SK-N-SH treated with all-trans-retinoic acid at 6 μM for 48 hours (cell line): Measurements from ENCODE around the gene OR2T35.

Source experiments
- ATAC-seq: fragments of 200-7000 bp; cut with Tn5 transposase; 3 replicates; pipeline ENCODE4 v1.9.1; 2020; ENCODE audit warnings: mild to moderate bottlenecking, moderate library complexity
- ARNTL ChIP-seq: fragments of 450-650 bp; formaldehyde crosslinking; IDR thresholded peaks from 2 replicates; pipeline ENCODE4 v1.5.0; 2020; ENCODE audit warnings: low read depth, mild to moderate bottlenecking, moderate library complexity, borderline replicate concordance
- BACH2 ChIP-seq: fragments of 250-450 bp; sonication (Bioruptor Pico); IDR thresholded peaks from 2 replicates; pipeline ENCODE4 v1.9.0; 2021; ENCODE audit warnings: mild to moderate bottlenecking, borderline replicate concordance
- CSDC2 ChIP-seq: fragments of 250-450 bp; sonication (Bioruptor Pico); IDR thresholded peaks from 2 replicates; pipeline ENCODE4 v1.5.0; 2020; ENCODE audit warnings: mild to moderate bottlenecking, moderate library complexity
- ESRRG ChIP-seq: fragments of 250-450 bp; sonication (Bioruptor Pico); IDR thresholded peaks from 2 replicates; pipeline ENCODE4 v1.6.1; 2021; ENCODE audit warnings: mild to moderate bottlenecking
- GLIS3 ChIP-seq: fragments of 250-450 bp; sonication (Bioruptor Pico); IDR thresholded peaks from 2 replicates; pipeline ENCODE4 v1.5.0; 2020; ENCODE audit warnings: mild to moderate bottlenecking, moderate library complexity
- ISL1 ChIP-seq: fragments of 250-450 bp; sonication (Bioruptor Pico); IDR thresholded peaks from 2 replicates; pipeline ENCODE4 v2.1.2; 2022; ENCODE audit warnings: mild to moderate bottlenecking, moderate library complexity
- OSR1 ChIP-seq: fragments of 250-450 bp; sonication (Bioruptor Pico); IDR thresholded peaks from 2 replicates; pipeline ENCODE4 v1.8.0; 2022; ENCODE audit warnings: moderate library complexity, mild to moderate bottlenecking, inconsistent platforms
- PPARA ChIP-seq: fragments of 250-450 bp; sonication (Bioruptor Pico); IDR thresholded peaks from 2 replicates; pipeline ENCODE4 v1.5.0; 2020; ENCODE audit warnings: mild to moderate bottlenecking, borderline replicate concordance
- SNAI2 ChIP-seq: fragments of 250-450 bp; sonication (Bioruptor Pico); IDR thresholded peaks from 2 replicates; pipeline ENCODE4 v1.5.0; 2020; ENCODE audit warnings: mild to moderate bottlenecking, moderate library complexity
- TCF4 ChIP-seq: fragments of 250-450 bp; sonication (Bioruptor Pico); IDR thresholded peaks from 2 replicates; pipeline ENCODE4 v1.8.0; 2021; ENCODE audit warnings: mild to moderate bottlenecking, moderate library complexity, borderline replicate concordance
- TOX ChIP-seq: fragments of 250-450 bp; sonication (Bioruptor Pico); IDR thresholded peaks from 2 replicates; pipeline ENCODE4 v1.8.0; 2021; ENCODE audit warnings: mild to moderate bottlenecking, moderate library complexity, borderline replicate concordance
- ZC3H10 ChIP-seq: fragments of 250-450 bp; sonication (Bioruptor Pico); IDR thresholded peaks from 2 replicates; pipeline ENCODE4 v1.5.1; 2021; ENCODE audit warnings: mild to moderate bottlenecking, moderate library complexity
- ZFP3 ChIP-seq: fragments of 250-450 bp; sonication (Bioruptor Pico); IDR thresholded peaks from 2 replicates; pipeline ENCODE4 v1.5.0; 2020; ENCODE audit warnings: mild to moderate bottlenecking, moderate library complexity
- ZFP30 ChIP-seq: fragments of 450-650 bp; formaldehyde crosslinking; IDR thresholded peaks from 2 replicates; pipeline ENCODE4 v1.5.0; 2022; ENCODE audit warnings: mild to moderate bottlenecking, moderate library complexity
- ZNF565 ChIP-seq: fragments of 450-650 bp; formaldehyde crosslinking; conservative IDR thresholded peaks from 2 replicates; pipeline ENCODE4 v1.5.0; 2020; ENCODE audit warnings: low read depth, mild to moderate bottlenecking, moderate library complexity
- ZNF70 ChIP-seq: fragments of 450-650 bp; formaldehyde crosslinking; IDR thresholded peaks from 2 replicates; pipeline ENCODE4 v1.5.0; 2020; ENCODE audit warnings: mild to moderate bottlenecking, moderate library complexity
- ZNF8 ChIP-seq: fragments of 450-650 bp; formaldehyde crosslinking; IDR thresholded peaks from 2 replicates; pipeline ENCODE4 v1.5.0; 2020; ENCODE audit warnings: mild to moderate bottlenecking, moderate library complexity
- TF ChIP-seq, protein P1 (sequence below): fragments of 250-450 bp; sonication (Bioruptor Pico); IDR thresholded peaks from 2 replicates; pipeline ENCODE4 v1.8.0; 2021; ENCODE audit warnings: low read depth, mild to moderate bottlenecking, moderate library complexity, borderline replicate concordance
- TF ChIP-seq, protein P2 (sequence below): fragments of 250-450 bp; sonication (Bioruptor Pico); IDR thresholded peaks from 2 replicates; pipeline ENCODE4 v1.8.0; 2020; ENCODE audit warnings: mild to moderate bottlenecking, moderate library complexity, borderline replicate concordance
- TF ChIP-seq, protein P3 (sequence below): fragments of 250-450 bp; sonication (Bioruptor Pico); IDR thresholded peaks from 2 replicates; pipeline ENCODE4 v1.5.1; 2020; ENCODE audit warnings: low read depth, mild to moderate bottlenecking, moderate library complexity
- TF ChIP-seq, protein P4 (sequence below): fragments of 250-450 bp; sonication (Bioruptor Pico); IDR thresholded peaks from 2 replicates; pipeline ENCODE4 v1.5.1; 2021; ENCODE audit warnings: mild to moderate bottlenecking, moderate library complexity

The OR2T35 gene

DNA sequence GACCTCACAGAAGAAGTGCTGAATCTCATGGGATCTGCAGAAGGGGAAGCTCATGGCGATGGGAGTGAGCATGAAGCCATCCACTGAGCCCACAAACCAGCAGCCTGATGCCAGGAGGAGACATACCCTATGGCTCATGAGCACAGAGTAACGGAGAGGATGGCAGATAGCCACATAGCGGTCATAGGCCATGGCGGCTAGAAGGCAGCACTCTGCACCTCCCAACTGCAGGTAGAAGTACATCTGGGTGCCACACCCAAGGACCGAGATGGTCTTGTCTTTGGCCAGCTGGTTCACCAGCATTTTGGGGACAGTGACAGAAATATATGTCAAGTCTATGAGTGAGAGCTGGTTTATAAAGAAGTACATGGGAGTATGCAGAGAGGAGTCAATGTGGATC lies 51.9 kb downstream of the OR2T35 start:
- ATAC-seq, result no peak
- TF ChIP-seq, protein P1, sequence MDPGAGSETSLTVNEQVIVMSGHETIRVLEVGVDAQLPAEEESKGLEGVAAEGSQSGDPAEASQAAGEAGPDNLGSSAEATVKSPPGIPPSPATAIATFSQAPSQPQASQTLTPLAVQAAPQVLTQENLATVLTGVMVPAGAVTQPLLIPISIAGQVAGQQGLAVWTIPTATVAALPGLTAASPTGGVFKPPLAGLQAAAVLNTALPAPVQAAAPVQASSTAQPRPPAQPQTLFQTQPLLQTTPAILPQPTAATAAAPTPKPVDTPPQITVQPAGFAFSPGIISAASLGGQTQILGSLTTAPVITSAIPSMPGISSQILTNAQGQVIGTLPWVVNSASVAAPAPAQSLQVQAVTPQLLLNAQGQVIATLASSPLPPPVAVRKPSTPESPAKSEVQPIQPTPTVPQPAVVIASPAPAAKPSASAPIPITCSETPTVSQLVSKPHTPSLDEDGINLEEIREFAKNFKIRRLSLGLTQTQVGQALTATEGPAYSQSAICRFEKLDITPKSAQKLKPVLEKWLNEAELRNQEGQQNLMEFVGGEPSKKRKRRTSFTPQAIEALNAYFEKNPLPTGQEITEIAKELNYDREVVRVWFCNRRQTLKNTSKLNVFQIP (CRISPR knock-in tag), result no peak
- TF ChIP-seq, protein P2, sequence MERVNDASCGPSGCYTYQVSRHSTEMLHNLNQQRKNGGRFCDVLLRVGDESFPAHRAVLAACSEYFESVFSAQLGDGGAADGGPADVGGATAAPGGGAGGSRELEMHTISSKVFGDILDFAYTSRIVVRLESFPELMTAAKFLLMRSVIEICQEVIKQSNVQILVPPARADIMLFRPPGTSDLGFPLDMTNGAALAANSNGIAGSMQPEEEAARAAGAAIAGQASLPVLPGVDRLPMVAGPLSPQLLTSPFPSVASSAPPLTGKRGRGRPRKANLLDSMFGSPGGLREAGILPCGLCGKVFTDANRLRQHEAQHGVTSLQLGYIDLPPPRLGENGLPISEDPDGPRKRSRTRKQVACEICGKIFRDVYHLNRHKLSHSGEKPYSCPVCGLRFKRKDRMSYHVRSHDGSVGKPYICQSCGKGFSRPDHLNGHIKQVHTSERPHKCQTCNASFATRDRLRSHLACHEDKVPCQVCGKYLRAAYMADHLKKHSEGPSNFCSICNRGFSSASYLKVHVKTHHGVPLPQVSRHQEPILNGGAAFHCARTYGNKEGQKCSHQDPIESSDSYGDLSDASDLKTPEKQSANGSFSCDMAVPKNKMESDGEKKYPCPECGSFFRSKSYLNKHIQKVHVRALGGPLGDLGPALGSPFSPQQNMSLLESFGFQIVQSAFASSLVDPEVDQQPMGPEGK (CRISPR knock-in tag), result no peak
- no peak for TF ChIP-seq TOX
- TF ChIP-seq ZFP3 (CRISPR knock-in tag), result no peak
- no peak for TF ChIP-seq OSR1 (CRISPR knock-in tag)
- no peak for TF ChIP-seq ZFP30 (CRISPR knock-in tag)
- TF ChIP-seq ZC3H10 (CRISPR knock-in tag), result no peak
- no peak for TF ChIP-seq CSDC2 (CRISPR knock-in tag)
- TF ChIP-seq, protein P3, sequence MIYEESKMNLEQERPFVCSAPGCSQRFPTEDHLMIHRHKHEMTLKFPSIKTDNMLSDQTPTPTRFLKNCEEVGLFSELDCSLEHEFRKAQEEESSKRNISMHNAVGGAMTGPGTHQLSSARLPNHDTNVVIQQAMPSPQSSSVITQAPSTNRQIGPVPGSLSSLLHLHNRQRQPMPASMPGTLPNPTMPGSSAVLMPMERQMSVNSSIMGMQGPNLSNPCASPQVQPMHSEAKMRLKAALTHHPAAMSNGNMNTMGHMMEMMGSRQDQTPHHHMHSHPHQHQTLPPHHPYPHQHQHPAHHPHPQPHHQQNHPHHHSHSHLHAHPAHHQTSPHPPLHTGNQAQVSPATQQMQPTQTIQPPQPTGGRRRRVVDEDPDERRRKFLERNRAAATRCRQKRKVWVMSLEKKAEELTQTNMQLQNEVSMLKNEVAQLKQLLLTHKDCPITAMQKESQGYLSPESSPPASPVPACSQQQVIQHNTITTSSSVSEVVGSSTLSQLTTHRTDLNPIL (CRISPR knock-in tag), result no peak
- no peak for TF ChIP-seq ZNF8
- TF ChIP-seq ISL1 (CRISPR knock-in tag), result no peak
- TF ChIP-seq ARNTL (CRISPR knock-in tag), result no peak
- TF ChIP-seq TCF4 (CRISPR knock-in tag), result no peak
- no peak for TF ChIP-seq BACH2
- no peak for TF ChIP-seq ZNF565
- no peak for TF ChIP-seq GLIS3 (CRISPR knock-in tag)
- TF ChIP-seq, protein P4, sequence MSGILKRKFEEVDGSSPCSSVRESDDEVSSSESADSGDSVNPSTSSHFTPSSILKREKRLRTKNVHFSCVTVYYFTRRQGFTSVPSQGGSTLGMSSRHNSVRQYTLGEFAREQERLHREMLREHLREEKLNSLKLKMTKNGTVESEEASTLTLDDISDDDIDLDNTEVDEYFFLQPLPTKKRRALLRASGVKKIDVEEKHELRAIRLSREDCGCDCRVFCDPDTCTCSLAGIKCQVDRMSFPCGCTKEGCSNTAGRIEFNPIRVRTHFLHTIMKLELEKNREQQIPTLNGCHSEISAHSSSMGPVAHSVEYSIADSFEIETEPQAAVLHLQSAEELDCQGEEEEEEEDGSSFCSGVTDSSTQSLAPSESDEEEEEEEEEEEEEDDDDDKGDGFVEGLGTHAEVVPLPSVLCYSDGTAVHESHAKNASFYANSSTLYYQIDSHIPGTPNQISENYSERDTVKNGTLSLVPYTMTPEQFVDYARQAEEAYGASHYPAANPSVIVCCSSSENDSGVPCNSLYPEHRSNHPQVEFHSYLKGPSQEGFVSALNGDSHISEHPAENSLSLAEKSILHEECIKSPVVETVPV (CRISPR knock-in tag), result no peak

DNA sequence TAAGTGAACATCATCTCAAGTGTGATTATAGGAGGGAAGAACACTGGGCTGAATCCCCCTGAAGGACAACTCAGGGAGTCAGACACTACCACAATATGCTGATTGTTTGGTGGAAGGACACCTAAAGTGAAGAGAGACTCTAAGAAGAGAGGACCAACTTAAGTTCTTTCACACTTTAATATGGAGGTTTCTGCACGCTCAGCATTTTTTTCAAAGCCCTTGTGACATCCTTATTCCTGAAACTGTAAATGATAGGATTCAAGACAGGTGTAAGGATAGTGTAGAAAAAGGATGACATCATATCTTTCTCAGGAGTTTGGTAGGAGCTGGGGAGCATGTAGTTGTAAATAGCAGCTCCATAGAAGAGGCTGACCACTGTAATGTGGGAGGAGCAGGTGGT lies 52.4 kb downstream of the OR2T35 start:
- no peak for ATAC-seq
- TF ChIP-seq TCF4 (CRISPR knock-in tag), result no peak
- no peak for TF ChIP-seq SNAI2 (CRISPR knock-in tag)
- TF ChIP-seq, protein P3 (CRISPR knock-in tag), result no peak
- TF ChIP-seq ESRRG, result no peak
- no peak for TF ChIP-seq BACH2
- no peak for TF ChIP-seq PPARA
- no peak for TF ChIP-seq ZNF70 (CRISPR knock-in tag)
- no peak for TF ChIP-seq ZNF8
- TF ChIP-seq, protein P1 (CRISPR knock-in tag), result no peak
- TF ChIP-seq, protein P2 (CRISPR knock-in tag), result no peak
- no peak for TF ChIP-seq OSR1 (CRISPR knock-in tag)
- no peak for TF ChIP-seq CSDC2 (CRISPR knock-in tag)
- TF ChIP-seq ARNTL (CRISPR knock-in tag), result no peak
